CD4-positive, alpha-beta T cell treated with Interleukin-6 for 4 hours (primary cell): Measurements from ENCODE around the gene RAD23B.
"Not testable (repeated sequence)": the region's sequence is repeated elsewhere in the genome, so short reads cannot be mapped to it uniquely, and the experiment has no call there.

ENCODE experiments used
- DNase-seq: peaks from one replicate; pipeline ENCODE4 v3.0.0-alpha.2; 2020; ENCODE audit warnings: mixed read lengths

The RAD23B gene

GRCh38 chr9:107294756-107295155 lies 11.7 kb downstream of the RAD23B start:
- DNase-seq, result no peak

- no peak for DNase-seq
Measured at GRCh38 chr9:107295995-107296394, 12.9 kb downstream of the RAD23B start.

- DNase-seq, result not testable (repeated sequence)
Measured at GRCh38 chr9:107296592-107296991, 13.5 kb downstream of the RAD23B start.

GRCh38 chr9:107299437-107299836 lies 16.4 kb downstream of the RAD23B start:
- no peak for DNase-seq

- DNase-seq, result no peak
Measured at GRCh38 chr9:107306308-107306707, 23.2 kb downstream of the RAD23B start.

- no peak for DNase-seq
Measured at GRCh38 chr9:107307331-107307730, 24.3 kb downstream of the RAD23B start.

GRCh38 chr9:107308461-107308860 lies 25.4 kb downstream of the RAD23B start:
- DNase-seq, result no peak

- DNase-seq, result no peak
Measured at GRCh38 chr9:107309271-107309670, 26.2 kb downstream of the RAD23B start.

GRCh38 chr9:107312376-107313050 lies 29.4 kb downstream of the RAD23B start:
- DNase-seq, result no peak

GRCh38 chr9:107313555-107314096 lies 30.5 kb downstream of the RAD23B start:
- DNase-seq, result no peak

- no peak for DNase-seq
Measured at GRCh38 chr9:107314763-107315162, 31.7 kb downstream of the RAD23B start.

- DNase-seq, result no peak
Measured at GRCh38 chr9:107316795-107317661, 33.9 kb downstream of the RAD23B start.

GRCh38 chr9:107322643-107323042 lies 39.6 kb downstream of the RAD23B start:
- DNase-seq, result no peak

GRCh38 chr9:107323836-107324585 lies 40.9 kb downstream of the RAD23B start:
- no peak for DNase-seq

GRCh38 chr9:107325842-107326241 lies 42.8 kb downstream of the RAD23B start:
- DNase-seq, result no peak

GRCh38 chr9:107328510-107328909 lies 45.4 kb downstream of the RAD23B start:
- no peak for DNase-seq

GRCh38 chr9:107330420-107330819 lies 47.3 kb downstream of the RAD23B start:
- no peak for DNase-seq

- DNase-seq, result no peak
Measured at GRCh38 chr9:107332883-107333282, 49.8 kb downstream of the RAD23B start.

- DNase-seq, result no peak
Measured at GRCh38 chr9:107333363-107333762, 50.3 kb downstream of the RAD23B start.

GRCh38 chr9:107334103-107334776 lies 51.2 kb downstream of the RAD23B start:
- no peak for DNase-seq

GRCh38 chr9:107335331-107335730 lies 52.3 kb downstream of the RAD23B start:
- no peak for DNase-seq

GRCh38 chr9:107336718-107337360 lies 53.8 kb downstream of the RAD23B start:
- no peak for DNase-seq
